Urothelium cell line (cell line): ENCODE results near the gene PTK7.
A peak's percentile ranks its signal among the peaks of the same experiment; 100 is the strongest.
"Not testable (repeated sequence)": the region's sequence is repeated elsewhere in the genome, so short reads cannot be mapped to it uniquely, and the experiment has no call there.

Experiments used
- DNase-seq: peaks from one replicate; pipeline ENCODE4 v3.0.0; 2011; ENCODE audit warnings: low spot score, mixed read lengths
- FAIRE-seq: peaks from 2 replicates; lab custom pipeline; 2011; peaks lifted over from hg19 to GRCh38; lab: Jason Lieb, UNC

PTK7 gene

GRCh38 chr6:43053545-43054205 lies 22.4 kb upstream of the PTK7 start, which contains the start of gene CUL7:
Gene CUL7, minus strand, starts transcription at chr6:43053851. Its CDS starts 1,063 bp downstream, at chr6:43052788.
- FAIRE-seq (no peak), DNase-seq (peak; percentile 99)

GRCh38 chr6:43054206-43054943 lies 21.7 kb upstream of the PTK7 start:
- no peak for FAIRE-seq

DNA sequence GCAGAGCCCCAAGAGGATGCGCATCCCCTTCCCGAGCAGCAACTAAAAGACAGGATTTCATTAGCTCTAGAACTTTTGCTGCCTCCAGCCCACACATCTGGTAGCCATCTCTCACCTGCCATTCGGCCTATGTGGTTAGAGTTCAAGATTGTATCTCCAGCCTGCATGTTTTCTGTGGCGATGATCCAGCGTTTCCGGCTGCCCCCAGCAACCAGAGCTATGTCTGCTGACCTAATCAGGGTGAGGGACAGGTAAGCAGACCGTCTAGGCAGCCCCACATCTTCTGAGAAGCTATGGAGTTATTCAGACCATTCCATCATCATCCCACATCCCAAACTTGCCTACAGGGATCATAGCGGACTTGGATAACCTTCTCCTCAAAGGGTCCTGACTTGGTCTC lies 20.1 kb upstream of the PTK7 start:
- DNase-seq (no peak), FAIRE-seq (no peak)

More at GRCh38 chr6:43054206-43054943, 21.7 kb upstream of the PTK7 start:
- DNase-seq: no peak

- no peak for DNase-seq
- no peak for FAIRE-seq
These were observed 17.6 kb upstream of the PTK7 start for GRCh38 chr6:43058531-43058930.

- DNase-seq (peak; percentile 100), FAIRE-seq (no peak)
These were observed 16.7 kb upstream of the PTK7 start, which contains the start of the genes KLC4 and MRPL2 for GRCh38 chr6:43059168-43060033. Gene KLC4, plus strand, starts transcription at chr6:43059631. Its CDS starts 1,705 bp downstream, at chr6:43061336. Gene MRPL2, minus strand, starts transcription at chr6:43059434. Its CDS starts 53 bp downstream, at chr6:43059381.

- DNase-seq: peak; percentile 20
- FAIRE-seq: no peak
These were observed 15.9 kb upstream of the PTK7 start for GRCh38 chr6:43060034-43060754.

DNA sequence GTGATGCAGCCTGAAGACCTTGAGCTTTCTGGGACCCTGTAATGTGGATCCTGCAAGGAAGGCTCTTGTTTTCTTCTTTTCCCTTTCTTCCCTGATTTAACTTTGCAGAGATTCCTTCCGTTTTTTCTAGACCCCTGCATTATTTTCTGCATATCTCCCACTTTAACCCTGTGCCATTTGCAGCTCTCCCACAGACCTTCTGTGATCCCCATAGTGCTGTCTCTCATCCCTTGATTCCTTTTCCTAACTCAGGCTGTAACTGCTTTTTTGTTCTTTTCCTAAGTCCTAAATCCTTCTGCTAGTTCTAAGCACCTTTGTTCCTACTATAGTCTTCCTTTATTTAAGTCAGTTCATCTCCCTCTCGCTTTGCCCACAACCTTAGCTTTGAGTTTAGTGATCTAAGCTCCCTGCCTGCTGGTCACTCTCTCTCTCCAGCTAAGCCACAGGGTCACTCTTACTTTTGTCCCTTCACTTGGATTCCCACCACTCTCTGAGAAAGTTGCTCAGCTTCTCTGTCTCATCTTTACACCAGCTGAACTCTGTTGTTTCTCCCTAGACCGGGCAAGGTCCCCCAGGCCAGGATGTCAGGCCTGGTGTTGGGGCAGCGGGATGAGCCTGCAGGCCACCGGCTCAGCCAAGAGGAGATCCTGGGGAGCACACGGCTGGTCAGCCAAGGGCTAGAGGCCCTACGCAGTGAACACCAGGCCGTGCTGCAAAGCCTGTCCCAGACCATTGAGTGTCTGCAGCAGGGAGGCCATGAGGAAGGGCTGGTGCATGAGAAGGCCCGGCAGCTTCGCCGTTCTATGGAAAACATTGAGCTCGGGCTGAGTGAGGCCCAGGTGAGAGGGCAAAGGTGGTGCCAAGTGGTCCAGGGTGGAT lies 15.1 kb upstream of the PTK7 start:
- FAIRE-seq (no peak), DNase-seq (no peak)

- DNase-seq (no peak), FAIRE-seq (no peak)
These were observed 14.3 kb upstream of the PTK7 start for GRCh38 chr6:43061861-43062260.

DNA sequence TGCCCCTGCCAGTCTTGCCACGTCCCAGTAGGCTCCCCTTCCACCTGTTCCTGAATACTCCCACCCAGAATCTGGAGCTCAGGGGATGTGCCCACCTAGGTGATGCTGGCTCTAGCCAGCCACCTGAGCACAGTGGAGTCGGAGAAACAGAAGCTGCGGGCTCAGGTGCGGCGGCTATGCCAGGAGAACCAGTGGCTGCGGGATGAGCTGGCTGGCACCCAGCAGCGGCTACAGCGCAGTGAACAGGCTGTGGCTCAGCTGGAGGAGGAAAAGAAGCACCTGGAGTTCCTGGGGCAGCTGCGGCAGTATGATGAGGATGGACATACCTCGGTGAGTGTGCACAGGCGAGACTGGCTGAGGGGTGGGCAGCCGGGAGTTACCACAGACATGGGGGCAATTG lies 13.3 kb upstream of the PTK7 start:
- FAIRE-seq: no peak
- no peak for DNase-seq

- FAIRE-seq (no peak), DNase-seq (peak; percentile 66)
These were observed 6.0 kb upstream of the PTK7 start for GRCh38 chr6:43070028-43070632.

GRCh38 chr6:43074847-43075669 lies 1.1 kb upstream of the PTK7 start:
- FAIRE-seq: no peak

DNA sequence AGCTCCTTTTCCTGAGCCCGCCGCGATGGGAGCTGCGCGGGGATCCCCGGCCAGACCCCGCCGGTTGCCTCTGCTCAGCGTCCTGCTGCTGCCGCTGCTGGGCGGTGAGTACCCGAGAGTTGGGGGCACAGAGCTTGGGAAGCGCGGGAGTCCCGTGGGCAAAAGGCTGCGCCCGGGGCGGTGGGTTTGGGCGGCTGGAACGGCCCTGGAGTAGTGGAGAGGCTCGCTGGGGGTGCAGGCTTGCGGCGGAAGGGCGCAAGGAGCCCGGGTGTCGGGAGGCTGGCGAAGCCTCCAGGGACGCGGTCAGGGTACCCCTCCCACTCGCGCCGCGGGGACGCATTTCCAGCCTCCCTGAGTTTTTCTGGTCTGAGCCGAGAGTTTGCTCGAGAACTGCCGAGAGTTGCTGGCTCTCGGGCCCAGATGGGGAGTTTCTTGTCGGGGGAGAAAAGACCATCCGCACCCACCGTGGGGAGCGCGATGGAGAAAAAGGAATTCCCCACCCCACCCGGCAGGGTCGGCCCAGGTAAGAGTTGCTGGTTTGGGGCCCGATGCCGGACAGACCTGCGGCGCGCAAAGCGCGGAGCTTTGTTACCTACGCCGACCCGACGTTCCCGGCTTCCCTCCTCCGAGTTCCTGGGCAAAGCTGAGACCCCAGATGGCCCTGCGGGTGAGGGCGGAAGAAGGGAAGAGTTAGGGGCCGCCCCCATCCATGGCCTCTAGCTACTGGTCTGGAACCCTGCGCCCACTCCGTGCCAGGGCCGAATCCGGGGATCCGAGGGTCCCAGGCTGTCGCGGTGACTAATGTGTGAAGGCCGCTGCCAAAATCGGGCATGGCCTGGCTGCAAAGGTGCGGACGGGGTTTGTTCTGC lies 584 bp downstream of the PTK7 start:
- FAIRE-seq (no peak), DNase-seq (peak; percentile 46)

More at GRCh38 chr6:43074847-43075669, 1.1 kb upstream of the PTK7 start:
- DNase-seq: no peak

DNA sequence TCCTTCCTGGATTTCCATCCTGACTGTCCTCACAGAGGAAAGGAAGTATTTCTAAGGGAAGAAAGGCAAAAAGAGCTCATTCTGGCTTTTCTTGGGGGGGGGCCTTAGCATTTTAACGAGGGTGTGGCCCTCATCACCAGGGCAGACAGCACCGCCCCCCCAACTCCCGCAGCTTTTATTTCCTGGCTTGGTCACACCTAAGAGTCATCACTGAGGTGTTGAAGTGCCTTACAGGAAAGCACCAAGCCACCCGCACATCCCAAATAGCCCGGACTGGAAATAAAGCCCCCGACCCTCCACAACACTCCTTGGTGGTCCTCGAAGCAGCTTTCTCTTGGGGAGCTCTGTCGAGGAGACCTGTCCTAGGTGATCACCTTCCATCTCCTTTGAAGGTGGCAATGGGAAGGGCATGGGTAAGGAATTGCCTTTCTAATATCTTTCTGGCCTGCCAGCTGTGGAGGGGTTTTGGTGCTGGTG lies 1.3 kb downstream of the PTK7 start:
- FAIRE-seq: no peak
- DNase-seq: no peak

DNA sequence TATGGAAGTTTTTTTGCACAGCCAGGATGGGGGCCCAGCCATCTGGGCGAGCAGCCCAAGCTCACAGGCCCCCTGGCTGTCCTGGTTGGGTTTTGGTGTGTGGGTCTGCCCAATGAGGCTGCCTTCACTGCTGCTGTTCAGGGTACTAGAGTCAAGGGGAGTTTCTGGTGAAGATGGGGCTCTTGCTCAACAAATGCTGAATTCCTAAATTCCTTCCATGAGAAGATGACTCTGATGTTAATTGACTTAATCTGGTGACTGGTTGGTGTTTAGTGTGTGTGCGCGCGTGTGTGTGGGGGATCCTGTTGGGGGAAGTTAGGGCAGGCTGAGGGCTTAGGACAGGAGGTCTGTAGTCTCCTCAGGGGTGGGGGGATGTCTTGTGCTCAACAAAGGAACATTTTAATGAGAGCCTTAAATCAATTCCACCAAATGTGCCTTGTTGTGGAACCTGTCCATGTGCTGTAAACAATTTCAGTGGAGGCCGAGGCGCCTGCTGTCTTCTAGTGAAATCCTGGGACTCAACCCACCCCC lies 1.9 kb downstream of the PTK7 start:
- DNase-seq (no peak), FAIRE-seq (no peak)

DNA sequence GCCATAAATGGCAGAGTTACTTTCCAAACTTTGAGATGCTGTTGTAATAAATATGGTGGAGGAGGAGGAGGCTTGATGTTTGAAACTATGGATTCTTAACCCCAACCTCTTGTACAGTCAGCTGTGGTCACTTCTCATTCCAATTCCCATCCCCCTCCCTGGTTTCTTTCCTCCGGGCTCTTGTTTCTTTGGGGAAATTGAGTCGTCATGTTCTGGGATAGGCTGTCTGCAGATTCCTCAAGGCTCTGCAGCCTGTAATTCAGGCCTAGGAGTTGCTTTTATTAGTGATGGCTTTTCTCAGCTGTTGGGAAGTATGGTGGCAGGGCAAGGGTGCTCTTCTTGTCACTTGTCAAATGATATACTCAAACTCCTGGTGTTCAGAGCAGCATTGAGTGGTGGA lies 2.6 kb downstream of the PTK7 start:
- DNase-seq (no peak), FAIRE-seq (no peak)

DNA sequence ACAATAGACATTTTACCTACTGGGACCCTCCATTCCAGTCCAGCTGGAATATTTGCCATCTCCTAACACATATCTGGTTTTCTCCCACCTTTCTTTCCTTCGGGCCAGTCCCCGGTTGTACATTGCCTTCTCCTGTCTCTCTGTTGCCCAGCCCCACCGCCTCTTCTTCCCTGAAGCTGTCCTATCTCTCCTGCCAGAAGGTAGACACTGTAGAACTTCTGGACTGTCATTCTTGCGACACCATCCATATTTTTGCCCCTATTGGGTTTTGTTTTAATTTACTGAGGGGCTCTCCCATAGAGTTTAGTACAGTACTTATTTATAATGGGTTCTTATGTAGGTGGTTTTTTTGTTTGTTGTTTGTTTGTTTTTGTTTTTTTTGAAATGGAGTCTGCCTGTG lies 4.9 kb downstream of the PTK7 start:
- DNase-seq: no peak
- no peak for FAIRE-seq

DNA sequence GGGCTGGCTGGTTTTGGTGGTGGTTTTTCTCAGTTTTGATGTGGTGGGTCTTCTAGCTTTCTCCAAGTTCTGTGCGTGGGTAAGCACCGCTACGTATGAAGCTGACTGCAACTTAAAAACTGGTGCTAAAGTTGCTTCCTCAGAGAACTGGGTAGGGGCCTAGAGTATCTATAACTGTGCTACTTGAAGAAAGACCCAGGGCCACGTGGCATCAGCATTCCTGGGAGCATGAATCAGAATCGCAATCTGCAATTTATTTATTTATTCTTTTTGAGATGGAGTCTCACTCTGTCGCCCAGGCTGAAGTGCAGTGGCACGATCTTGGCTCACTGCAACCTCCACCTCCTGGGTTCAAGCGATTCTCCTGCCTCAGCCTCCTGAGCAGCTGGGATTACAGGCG lies 5.8 kb downstream of the PTK7 start:
- not testable (repeated sequence) for DNase-seq, FAIRE-seq
